A172 (cell line): ENCODE measurements around the gene HCK. TPM values are rescaled to one million over a fixed set of nuclear protein-coding genes. Genes with fewer than 3 reads are reported as not detected.
A peak's percentile ranks its signal among the peaks of the same experiment; 100 is the strongest.
"Not testable (repeated sequence)": the region's sequence is repeated elsewhere in the genome, so short reads cannot be mapped to it uniquely, and the experiment has no call there.

Experiments
- DNase-seq: peaks from one replicate; pipeline ENCODE4 v3.0.0-alpha.2; 2015; ENCODE audit warnings: low spot score
- total RNA-seq: library from RNA; depleted of rRNA; stranded (reverse); fragments of >200 nt; shearing (Covaris generic); gene quantifications from 2 replicates; pipeline ENCODE4 v1.2.3, GENCODE V29; 2014

The HCK gene
- total RNA-seq, 1 experiment from 2014 or later, result not detected

DNA sequence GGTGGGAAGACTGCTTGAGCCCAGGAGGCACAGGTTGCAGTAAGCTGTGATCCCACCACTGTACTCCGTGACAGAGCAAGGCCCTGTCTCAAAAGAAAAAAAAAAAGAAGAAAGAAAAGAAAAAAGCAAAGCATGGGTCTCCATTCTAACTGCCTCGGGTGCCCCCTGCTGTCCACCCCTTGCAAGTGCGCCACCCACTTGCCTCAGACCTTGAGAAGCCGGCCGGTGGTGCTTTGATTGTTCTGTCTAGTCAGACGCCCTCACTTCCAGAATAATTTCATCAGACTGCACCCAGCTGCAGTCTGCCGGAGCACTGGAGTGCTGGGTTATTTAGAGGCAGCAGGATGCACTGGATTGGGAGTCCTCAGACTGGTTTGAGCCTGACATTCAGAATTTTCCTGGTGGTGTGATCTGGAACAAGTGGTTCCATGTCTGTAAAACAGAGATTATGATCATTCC is 39.9 kb downstream of the HCK start:
- DNase-seq, result peak; percentile 77

DNA sequence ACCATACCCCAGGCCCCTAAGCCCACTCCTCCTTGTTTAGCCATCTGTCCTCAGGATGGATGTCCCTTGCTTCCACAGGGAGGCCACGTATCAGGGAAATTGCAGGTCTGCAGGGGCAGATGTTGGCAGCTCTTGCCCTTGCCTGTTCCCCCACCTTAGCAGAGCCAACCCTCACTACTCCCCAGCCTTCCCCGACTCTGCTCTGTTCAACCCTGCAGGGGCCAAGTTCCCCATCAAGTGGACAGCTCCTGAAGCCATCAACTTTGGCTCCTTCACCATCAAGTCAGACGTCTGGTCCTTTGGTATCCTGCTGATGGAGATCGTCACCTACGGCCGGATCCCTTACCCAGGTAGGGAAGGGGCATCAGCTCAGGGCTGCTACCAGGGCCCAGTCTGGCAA is 46.7 kb downstream of the HCK start:
- DNase-seq, result no peak

DNA sequence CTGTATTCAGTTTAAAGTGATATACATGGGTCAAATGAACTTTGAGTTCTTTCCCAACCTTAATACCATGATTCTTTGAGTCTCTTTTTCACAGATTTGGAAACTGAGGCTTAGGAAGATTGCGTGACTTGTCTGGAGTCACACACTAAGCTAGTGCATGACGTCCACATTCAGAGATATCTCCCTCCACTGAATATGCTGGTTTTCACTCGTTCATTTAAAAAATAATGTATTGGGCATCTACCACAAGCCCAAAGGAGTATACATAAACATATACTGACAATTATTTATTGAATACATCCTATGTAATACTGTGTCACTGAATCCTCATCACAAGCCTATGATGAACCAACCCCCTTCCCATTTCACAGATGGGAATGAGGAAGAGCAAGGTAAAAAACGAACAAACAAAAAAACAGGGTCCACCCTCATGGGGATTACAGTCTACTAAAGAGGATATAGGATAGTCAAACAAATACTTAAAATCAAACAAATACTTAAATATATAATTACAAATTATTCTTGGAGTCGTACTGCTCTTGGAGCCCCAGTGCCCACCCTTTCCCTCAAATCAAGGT is 56.9 kb downstream of the HCK start:
- no peak for DNase-seq

DNA sequence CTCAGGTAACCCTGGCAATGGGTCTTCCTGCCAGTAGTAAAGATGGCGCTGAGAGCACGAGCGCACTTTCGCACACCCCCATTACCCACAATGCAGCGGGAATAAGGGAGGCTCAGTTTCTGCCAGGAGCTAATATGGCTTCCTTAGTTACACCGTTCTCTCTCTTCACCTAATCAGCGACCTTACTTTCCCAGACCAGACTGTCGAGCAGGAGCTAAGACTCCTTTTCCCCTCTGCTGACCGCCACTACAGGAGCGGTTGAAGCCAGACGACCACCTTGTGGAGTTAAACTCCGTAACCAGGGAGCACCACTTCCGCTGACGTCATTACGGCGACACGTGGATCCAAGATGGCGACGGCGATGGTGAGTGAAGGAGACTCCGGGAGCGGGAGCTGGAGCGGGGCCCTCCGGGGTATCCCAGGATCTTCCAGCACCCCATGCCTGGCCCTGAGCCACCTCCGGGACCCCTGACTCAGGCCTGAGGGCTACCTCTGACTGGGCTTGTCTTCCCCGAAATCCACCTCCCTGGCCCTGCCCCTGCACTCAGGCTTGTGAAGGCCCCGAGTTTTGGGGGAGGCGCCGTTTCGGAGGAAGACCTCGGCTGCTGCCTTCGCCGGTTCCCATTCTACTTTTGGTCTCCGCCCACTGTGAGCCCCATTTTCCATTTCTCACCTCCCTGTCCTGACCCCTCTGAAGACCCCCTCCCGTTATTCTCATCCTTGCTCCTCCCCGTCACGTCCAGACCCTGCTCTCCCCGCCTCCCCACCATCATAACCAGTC is 57.5 kb downstream of the HCK start, which contains the start of gene TM9SF4:
Gene TM9SF4 (plus strand): TSS at position 323 of the 781 bp plus-strand sequence. CDS start 27 bp downstream, at position 350.
- peak; percentile 92 for DNase-seq

DNA sequence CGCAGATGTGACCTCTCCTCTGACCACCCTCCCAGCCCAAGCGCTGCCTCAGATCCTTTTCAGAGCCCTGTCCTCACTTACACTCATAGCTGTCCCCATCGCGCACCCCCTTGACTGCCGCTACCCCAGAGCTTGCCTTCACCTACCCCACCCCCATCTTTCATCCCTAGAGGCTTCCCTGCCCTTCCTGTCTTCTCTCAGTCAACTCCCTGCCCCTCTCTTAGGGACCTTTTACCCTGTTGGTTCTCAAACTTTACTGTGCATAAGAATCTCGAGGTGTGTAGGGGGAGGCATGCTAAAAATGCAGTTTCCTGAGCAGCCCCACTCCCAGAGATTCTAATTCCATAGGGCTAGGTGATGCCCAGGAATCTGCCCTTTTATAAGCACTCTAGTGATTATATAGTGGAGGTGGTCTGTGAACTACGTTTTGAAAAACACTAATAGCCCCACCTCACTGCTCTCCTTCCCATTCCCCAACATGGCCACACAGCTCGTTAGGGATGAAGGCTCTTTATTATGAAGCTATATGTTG is 58.2 kb downstream of the HCK start:
- no peak for DNase-seq

DNA sequence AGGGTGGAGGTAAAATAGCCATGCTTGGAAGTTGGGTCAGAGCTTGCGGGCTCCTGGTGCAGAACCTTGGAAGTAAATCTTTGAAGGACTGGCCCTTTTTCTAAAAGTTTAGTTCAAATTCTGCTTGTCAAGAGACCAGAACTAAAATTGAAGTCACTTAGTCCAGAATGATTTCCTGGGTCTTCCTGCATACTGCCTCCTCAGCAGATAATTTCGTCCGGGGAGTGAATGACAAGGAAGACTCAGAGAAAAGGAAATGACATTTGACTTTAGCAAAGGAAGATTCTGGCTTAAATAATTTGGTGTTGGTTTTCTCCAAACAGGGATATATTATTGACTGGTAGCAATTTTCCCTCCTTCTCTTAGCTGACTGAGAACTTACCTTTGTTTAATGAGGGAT is 58.7 kb downstream of the HCK start:
- no peak for DNase-seq

DNA sequence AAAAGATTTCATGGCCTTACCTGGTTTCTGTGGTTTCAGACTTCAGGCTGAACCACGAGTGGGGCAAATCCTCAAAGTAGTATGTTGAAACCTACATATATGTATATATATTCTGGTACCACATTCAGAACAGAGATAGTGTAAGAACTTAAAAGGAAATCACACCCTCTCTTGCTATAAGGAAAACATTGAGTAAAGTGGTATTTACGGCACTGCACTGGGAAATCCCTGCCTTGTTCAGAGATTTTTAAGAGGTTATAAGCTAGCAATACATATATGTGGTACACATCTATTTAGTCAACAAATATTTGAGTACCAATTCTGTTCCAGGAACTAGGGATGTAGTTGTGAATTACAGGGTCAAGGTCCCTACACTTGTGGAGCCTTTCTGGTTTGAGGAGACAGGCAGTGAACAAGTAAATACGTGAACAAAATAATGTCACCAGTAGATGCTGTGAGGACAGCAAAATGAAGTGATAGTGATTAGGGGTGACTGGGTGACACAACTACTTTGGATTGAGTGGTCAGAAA is 59.2 kb downstream of the HCK start:
- DNase-seq, result no peak

DNA sequence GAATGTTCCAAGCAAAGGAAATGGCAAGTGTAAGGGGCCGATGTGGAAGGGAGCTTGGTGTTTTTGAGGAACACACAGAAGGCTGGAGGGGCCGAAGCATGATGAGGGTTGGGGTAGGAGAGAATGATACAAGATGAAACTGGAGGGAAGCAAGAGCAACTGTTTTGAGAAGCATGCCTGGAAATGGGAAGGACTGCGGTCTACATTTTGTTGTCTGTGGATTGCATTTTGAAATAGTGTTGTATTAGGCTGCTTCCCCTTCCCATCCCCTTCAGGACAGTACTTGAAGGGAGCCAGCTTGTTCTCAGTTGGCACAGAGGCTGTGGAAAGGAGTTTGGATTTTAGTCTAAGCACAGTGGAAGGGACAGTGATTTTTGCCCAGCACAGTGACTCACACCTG is 59.7 kb downstream of the HCK start:
- no peak for DNase-seq

DNA sequence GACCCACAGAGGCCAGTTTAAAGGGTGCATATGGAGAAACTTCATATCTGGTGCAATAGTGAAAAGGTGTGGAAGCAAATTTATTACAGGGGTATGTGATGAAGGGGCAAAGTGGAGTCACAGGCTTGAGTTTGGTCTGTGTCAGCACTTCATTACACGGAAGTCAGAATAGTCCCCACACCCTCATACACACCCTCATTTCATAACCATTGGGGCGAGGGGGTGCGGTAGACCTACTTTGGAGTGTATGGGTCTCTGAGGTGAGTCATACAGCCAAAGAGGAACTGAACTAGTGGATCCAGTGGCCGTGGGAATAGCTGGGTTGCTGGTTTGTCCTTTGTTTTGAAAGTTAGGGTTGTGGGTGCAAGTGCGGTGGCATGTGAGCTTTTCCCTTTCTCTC is 60.8 kb downstream of the HCK start:
- DNase-seq, result no peak

DNA sequence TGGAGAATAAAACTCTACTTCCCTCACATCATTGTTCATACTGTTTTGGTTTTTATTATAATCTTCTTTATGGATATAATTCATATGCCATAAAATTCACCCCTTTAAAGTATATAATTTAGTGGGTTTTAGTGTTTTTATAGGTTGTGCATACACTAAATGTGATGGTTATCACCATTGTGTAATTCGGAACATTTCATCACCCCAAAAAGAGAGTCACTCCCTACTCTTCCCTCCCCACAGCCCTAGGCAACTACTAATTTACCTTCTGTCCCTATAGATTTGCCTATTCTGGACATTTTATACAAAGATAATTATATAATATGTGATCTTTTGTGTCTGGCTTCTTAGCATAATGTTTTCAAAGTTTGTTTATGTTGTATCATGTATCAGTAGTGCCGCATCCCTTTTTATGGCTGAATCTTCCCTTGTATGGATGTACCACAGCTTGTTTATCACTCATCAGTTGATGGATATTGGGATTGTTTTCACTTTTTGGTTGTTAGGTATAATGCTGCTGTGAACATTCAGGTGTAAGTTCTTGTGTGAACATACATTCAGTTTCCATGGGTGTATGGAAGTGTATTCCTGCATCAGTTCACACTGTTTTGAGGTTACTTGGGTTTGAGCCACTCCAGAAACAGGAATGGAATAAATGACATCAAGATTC is 61.7 kb downstream of the HCK start:
- no peak for DNase-seq

DNA sequence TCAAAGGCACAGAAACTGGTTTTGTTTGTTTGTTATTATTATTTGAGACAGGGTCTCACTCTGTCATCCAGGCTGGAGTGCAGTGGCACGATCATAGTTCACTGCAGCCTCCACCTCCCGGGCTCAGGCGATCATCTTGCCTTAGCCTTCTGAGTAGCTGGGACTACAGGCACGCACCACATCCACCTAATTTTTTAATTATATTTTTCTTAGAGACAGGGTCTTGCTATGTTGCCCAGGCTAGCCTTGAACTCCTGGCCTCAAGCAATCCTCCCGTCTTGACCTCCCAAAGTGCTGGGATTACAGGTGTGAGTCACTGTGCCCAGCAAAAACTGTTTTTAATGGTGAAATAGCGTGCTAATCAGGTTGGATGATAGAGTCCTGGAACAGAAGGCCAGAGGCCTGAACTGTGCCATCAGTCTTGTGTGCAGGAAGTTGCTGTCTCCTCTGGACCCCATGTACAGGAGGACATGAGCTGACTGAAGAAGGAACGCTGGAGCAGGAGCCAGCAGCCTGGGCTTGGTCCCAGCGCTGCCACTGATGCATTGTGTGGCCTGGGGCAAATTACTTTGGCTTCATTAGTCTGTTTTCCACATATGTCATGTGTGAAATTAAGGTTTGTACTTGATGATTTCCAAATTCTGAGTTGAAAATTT is 62.4 kb downstream of the HCK start:
- no peak for DNase-seq

DNA sequence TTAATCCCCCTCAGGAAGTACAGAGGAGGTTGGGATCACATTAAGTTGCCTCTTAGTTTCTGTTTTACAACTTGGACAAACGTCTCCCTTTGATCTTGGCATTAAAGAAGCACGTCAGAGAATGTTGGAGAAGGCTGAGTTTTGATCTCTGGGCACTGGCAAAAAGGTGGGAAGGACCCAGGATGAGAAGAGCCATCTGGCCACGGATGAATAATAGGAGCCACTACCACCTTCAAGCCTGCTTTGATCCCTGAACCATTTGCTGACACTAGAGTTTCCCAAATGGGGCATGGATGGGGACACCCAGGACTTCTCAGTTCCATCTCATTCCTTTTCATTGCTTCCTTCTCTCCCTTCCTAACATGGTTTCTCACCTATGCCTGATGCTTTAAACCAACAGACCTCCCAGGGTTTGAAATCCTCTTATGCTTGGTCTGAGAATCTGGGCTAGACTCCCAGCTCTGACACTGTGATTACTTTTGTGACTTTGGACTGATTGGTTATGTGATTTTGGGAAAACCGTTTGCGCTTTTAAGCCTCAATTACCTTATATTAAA is 63.2 kb downstream of the HCK start:
- no peak for DNase-seq

DNA sequence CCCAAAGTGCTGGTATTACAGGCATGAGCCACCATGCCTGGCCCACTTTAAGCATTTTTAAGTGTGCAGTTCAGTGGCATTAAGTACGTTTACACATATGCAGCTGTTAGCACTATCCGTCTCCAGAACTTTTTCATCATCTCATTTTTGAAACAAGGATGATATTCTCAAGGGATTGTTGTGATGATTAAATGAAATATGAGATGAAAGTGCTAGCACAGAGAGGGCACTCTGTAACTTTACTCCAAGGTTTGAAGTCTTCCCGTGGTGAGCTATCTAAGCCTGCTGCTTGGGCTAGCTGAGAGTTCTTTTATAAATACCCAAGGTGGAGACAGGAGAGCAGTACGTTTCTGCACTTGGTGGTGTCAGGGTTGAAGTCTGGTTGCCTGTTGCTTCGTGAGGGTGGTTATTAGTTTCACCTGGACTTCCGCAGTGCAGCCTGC is 64.1 kb downstream of the HCK start:
- no peak for DNase-seq

DNA sequence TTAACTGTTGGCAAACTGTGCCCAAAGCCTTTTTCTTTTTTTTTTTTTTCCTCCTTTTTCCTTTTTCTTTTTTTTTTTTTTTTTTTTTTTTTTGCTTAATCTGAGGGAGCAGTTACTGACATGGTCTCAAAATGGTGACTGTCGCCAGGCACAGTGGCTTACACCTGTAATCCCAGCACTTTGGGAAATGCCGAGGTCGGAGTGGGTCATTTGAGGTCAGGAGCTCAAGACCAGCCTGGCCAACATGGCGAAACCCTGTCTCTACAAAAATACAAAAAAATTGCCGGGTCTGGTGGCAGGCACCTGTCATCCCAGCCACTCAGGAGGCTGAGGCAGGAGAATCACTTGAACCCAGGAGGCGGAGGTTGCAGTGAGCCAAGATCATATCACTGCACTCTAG is 64.8 kb downstream of the HCK start:
- not testable (repeated sequence) for DNase-seq

DNA sequence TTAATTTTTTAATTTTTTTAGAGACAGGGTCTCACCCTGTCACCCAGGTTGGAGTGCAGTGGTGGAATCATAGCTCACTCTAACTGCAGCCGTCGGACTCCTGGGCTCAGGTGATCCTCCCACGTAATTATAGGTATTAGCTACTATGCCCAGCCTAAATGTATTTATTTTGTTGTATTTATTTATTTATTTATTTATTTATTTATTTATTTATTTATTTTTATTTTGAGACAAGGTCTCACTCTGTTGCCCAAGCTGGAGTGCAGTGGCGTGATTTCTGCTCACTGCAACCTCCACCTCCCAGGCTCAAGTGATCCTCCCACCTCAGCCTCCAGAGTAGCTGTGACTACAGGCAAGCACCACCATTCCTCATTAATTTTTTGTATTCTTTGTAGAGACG is 66.4 kb downstream of the HCK start:
- not testable (repeated sequence) for DNase-seq

DNA sequence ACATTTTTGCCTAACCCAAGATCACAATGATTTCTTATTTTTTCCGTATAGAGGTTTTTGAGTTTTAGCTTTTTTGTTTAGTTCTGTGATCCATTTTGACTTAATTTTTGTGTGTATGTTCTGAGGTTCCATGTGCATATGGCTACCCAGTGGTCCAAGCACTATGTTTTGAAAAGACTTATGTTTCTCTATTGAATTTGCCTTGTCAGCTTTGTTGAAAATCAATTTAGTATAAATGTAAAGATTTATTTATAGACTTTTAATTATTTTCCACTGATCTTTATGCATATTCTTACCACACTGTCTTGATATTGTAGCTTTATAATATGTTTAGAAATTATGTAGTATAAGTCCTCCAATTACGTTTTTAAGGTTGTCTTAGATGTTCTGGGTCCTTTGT is 67.7 kb downstream of the HCK start:
- DNase-seq, result no peak

DNA sequence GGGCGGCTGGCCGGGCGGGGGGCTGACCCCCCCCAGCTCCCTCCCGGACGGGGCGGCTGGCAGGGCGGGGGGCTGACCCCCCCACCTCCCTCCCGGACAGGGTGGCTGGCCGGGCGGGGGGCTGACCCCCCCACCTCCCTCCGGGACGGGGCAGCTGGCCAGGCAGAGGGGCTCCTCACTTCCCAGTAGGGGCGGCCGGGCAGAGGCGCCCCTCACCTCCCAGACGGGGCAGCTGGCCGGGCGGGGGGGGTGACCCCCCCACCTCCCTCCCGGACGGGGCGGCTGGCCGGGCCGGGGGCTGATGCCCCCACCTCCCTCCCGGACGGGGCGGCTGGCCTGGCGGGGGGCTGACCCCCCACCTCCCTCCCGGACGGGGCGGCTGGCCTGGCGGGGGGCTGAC is 69.9 kb downstream of the HCK start:
- not testable (repeated sequence) for DNase-seq

DNA sequence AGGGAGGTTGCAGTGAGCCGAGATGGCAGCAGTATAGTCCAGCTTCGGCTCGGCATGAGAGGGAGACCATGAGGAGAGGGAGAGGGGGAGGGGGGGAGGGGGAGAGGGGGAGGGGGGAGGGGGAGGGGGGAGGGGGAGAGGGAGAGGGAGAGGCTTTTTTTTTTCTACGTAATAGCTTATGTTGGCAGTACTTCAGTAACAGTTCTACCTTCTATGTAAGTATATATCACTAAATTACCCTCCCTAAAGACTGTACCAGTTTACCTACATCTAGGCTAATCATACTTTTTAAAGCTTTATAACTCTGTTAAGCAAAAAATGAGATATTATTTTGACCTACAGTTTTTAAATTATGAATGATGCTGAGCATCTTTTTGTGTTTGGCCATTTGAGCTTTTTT is 71.0 kb downstream of the HCK start:
- no peak for DNase-seq

DNA sequence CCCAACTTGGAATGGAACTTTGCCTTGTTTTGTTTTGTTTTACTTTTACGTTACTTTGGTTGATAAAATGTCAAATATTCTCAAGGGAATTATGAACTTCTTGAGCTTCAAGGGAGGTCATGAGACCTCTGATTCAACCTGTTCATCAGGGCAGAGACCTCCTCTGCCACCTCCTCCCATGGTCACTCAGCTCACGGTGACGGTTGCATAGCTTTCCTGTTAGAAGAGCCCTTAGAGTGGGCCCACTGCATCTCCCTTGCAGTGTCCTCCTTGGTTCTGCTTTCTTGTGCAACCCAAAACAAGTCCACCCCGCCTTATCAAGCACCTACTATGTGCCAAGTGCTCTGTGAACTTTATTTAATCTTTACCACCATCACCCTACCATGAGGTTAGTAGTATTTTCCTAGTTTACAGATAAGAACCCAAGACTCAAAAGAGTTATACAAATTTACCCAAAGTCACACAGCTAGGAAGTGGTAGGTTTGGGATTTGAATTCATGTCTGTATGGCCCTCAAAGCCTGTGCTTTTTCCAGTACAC is 72.9 kb downstream of the HCK start:
- DNase-seq, result no peak

DNA sequence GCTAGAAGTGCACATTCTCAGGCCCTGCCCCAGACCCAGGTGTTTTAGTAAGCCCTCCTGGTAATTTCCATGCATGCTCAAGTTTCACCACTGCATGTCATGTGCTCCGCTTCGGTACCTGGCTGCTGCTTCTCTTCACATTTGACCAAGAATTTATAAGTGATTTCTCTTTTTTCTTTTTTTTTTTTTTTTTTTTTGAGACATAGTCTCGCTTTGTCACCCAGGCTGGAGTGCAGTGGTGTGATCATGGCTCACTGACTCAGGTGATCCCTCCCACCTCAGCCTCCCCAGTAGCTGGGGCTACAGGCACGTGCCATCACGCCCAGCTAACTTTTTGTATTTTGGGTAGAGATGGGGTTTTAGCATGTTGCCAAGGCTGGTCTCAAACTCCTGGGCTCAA is 73.5 kb downstream of the HCK start:
- DNase-seq, result no peak

DNA sequence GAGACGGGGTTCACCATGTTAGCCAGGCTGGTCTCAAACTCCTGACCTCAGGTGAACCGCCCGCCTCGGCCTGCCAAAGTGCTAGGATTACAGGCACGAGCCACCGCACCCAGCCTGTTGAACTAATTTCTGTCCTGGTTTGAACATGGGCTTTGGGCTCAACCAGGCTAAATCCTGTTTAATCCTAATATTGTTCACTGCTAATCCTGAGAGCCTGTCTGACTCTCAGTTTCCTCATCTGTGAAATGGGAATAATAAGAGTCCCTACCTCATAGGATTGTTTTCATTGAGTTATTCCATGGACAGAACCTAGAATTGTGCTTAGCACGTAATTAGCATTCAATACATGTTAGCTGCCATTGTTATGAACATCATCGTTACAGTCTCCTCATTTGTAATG is 74.9 kb downstream of the HCK start:
- DNase-seq, result no peak
